SU-DHL-6 (cell line): ENCODE results near the gene DLK1.

ENCODE experiments used
- H2AFZ ChIP-seq: fragments of 200-600 bp; sonication (generic); 2 replicates; pipeline ENCODE4 v1.6.1; 2014; ENCODE audit warnings: low read depth, mild to moderate bottlenecking, moderate library complexity, mixed read lengths, antibody characterized with exemption, low read length; ENCODE audit not compliant: severe bottlenecking
- H3F3A ChIP-seq: fragments of 200-600 bp; shearing (Covaris generic); 2 replicates; pipeline ENCODE4 v1.6.0; 2016; ENCODE audit warnings: antibody characterized with exemption, mild to moderate bottlenecking; ENCODE audit not compliant: insufficient read depth
- H3K27ac ChIP-seq: fragments of 200-600 bp; sonication (generic); 2 replicates; pipeline ENCODE4 v1.5.1; 2016; ENCODE audit warnings: low read depth, mild to moderate bottlenecking, low read length, moderate library complexity, mixed read lengths
- H3K27me3 ChIP-seq: fragments of 200-600 bp; sonication (generic), shearing (Covaris generic); 2 replicates; pipeline ENCODE4 v1.6.0; 2014; ENCODE audit warnings: mild to moderate bottlenecking, low read length
- H3K36me3 ChIP-seq: fragments of 200-600 bp; sonication (generic); 2 replicates; pipeline ENCODE4 v1.6.1; 2014; ENCODE audit warnings: mild to moderate bottlenecking, low read length, mixed read lengths
- H3K4me2 ChIP-seq: fragments of 300-600, 200-600 bp; shearing (Covaris generic), sonication (generic); 2 replicates; pipeline ENCODE4 v1.6.0; 2014; ENCODE audit warnings: low read length, low read depth, mild to moderate bottlenecking; ENCODE audit not compliant: poor library complexity, severe bottlenecking
- H3K4me3 ChIP-seq: fragments of 200-600 bp; sonication (generic); 2 replicates; pipeline ENCODE4 v1.5.1; 2014; ENCODE audit warnings: antibody characterized with exemption, low read length, mild to moderate bottlenecking, mixed read lengths; ENCODE audit not compliant: insufficient read depth, poor library complexity, severe bottlenecking
- H3K79me2 ChIP-seq: fragments of 200-600 bp; sonication (generic); 2 replicates; pipeline ENCODE4 v1.6.1; 2014; ENCODE audit warnings: mild to moderate bottlenecking, low read length, moderate library complexity; ENCODE audit not compliant: insufficient read depth
- H3K9ac ChIP-seq: fragments of 200-600 bp; sonication (generic); 2 replicates; pipeline ENCODE4 v1.7.0; 2014; ENCODE audit warnings: mild to moderate bottlenecking, low read length
- H3K9me2 ChIP-seq: fragments of 200-600 bp; sonication (generic); replicated peaks from 2 replicates; pipeline ENCODE4 v1.6.1; 2014; ENCODE audit warnings: low read length; ENCODE audit not compliant: insufficient read depth
- H3K9me3 ChIP-seq: fragments of 200-600 bp; sonication (generic); 2 replicates; pipeline ENCODE4 v1.6.1; 2014; ENCODE audit warnings: low read length, mixed read lengths; ENCODE audit not compliant: insufficient read depth
- H4K20me1 ChIP-seq: fragments of 200-600 bp; sonication (generic); 2 replicates; pipeline ENCODE4 v1.6.1; 2014; ENCODE audit warnings: low read depth, mild to moderate bottlenecking, antibody characterized with exemption, low read length, moderate library complexity, mixed read lengths
- EZH2phosphoT487 ChIP-seq: fragments of 200-600 bp; sonication (generic), shearing (Covaris generic); conservative IDR thresholded peaks from 2 replicates; pipeline ENCODE4 v1.6.1; 2018; ENCODE audit warnings: mild to moderate bottlenecking, antibody characterized with exemption, low read length, moderate library complexity, mixed read lengths
- TF ChIP-seq, protein P1 (sequence below): fragments of 200-600 bp; sonication (generic); IDR thresholded peaks from one replicate; pipeline ENCODE4 v1.5.1; 2017; ENCODE audit warnings: antibody characterized with exemption, mild to moderate bottlenecking, low read length, moderate library complexity; ENCODE audit not compliant: insufficient read depth, poor library complexity, severe bottlenecking

The DLK1 gene

GRCh38 chr14:100741966-100742365, 15.3 kb downstream of the DLK1 start:
- Histone ChIP-seq H3K4me2 (no peak overlapping the region), H3K27me3 (no peaks in the 10 kb centered on the region), H3K27ac (no peak overlapping the region), H3K9me3 (no peaks in the 10 kb centered on the region), H3K79me2 (no peaks in the 10 kb centered on the region), H3K9ac (no peak overlapping the region), H3K36me3 (no peaks in the 10 kb centered on the region), H3F3A (no peaks in the 10 kb centered on the region), H4K20me1 (no peaks in the 10 kb centered on the region), H3K9me2 (no peaks in the 10 kb centered on the region), H2AFZ (no peak overlapping the region), H3K4me3 (no peak overlapping the region)
- TF ChIP-seq, protein P1, sequence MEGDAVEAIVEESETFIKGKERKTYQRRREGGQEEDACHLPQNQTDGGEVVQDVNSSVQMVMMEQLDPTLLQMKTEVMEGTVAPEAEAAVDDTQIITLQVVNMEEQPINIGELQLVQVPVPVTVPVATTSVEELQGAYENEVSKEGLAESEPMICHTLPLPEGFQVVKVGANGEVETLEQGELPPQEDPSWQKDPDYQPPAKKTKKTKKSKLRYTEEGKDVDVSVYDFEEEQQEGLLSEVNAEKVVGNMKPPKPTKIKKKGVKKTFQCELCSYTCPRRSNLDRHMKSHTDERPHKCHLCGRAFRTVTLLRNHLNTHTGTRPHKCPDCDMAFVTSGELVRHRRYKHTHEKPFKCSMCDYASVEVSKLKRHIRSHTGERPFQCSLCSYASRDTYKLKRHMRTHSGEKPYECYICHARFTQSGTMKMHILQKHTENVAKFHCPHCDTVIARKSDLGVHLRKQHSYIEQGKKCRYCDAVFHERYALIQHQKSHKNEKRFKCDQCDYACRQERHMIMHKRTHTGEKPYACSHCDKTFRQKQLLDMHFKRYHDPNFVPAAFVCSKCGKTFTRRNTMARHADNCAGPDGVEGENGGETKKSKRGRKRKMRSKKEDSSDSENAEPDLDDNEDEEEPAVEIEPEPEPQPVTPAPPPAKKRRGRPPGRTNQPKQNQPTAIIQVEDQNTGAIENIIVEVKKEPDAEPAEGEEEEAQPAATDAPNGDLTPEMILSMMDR: no peak

DNA sequence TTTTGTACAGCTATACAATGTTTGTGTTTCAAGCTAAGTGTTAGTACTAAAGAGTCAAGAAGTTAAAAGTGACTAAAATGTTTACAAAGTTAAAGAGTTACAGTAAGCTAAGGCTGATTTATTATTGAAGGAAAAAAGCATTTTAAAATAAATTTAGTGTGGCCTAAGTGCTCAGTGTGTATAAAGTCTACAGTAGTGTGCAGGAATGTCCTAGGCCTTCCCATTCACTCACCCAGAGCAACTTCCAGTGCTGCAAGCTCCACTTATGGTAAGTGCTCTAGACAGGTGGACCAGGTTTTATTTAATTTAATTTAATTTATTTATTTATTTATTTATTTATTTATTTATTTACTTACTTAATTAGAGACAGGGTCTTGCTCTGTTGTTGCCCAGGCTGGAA, 19.6 kb downstream of the DLK1 start:
- Histone ChIP-seq H3K36me3 (no peaks in the 10 kb centered on the region), H3K79me2 (no peaks in the 10 kb centered on the region), H4K20me1 (no peaks in the 10 kb centered on the region), H3K27ac (no peak overlapping the region), H3K4me2 (no peak overlapping the region), H3K27me3 (no peaks in the 10 kb centered on the region), H3F3A (no peaks in the 10 kb centered on the region), H3K9ac (no peak overlapping the region), H2AFZ (no peak overlapping the region), H3K4me3 (no peak overlapping the region), H3K9me2 (no peaks in the 10 kb centered on the region), H3K9me3 (no peaks in the 10 kb centered on the region)
- TF ChIP-seq, protein P1: no peak
- no peak for TF ChIP-seq EZH2phosphoT487

GRCh38 chr14:100747021-100747586, 20.4 kb downstream of the DLK1 start:
- no peak for TF ChIP-seq EZH2phosphoT487
- TF ChIP-seq, protein P1: no peak
- no peak overlapping the region for H3K4me2 ChIP-seq
- H3K36me3 ChIP-seq: no peaks in the 10 kb centered on the region
- H3K27me3 ChIP-seq: no peaks in the 10 kb centered on the region
- H3K9me3 ChIP-seq: no peaks in the 10 kb centered on the region
- H3K4me3 ChIP-seq: no peak overlapping the region
- no peak overlapping the region for H2AFZ ChIP-seq
- no peaks in the 10 kb centered on the region for H3F3A ChIP-seq
- H3K27ac ChIP-seq: no peak overlapping the region
- H3K9ac ChIP-seq: no peak overlapping the region
- no peaks in the 10 kb centered on the region for H4K20me1 ChIP-seq
- H3K79me2 ChIP-seq: no peaks in the 10 kb centered on the region
- no peaks in the 10 kb centered on the region for H3K9me2 ChIP-seq
